Ishikawa (cell line): ENCODE measurements around the gene CYBA.

Experiments used
- NFIC ChIP-seq: IDR thresholded peaks from 2 replicates; pipeline ENCODE4 v1.6.1; 2012
- TAF1 ChIP-seq: IDR thresholded peaks from 2 replicates; pipeline ENCODE4 v1.6.1; 2012; ENCODE audit warnings: low read depth, mild to moderate bottlenecking
- YY1 ChIP-seq: IDR thresholded peaks from 2 replicates; pipeline ENCODE4 v1.6.1; 2012; ENCODE audit warnings: low read depth

- no peak for TF ChIP-seq YY1
- TF ChIP-seq TAF1, result no peak
- TF ChIP-seq NFIC, result no peak
These were observed 52.9 kb downstream of the CYBA start for GRCh38 chr16:88597856-88598491.
